Stimulated activated naive CD8-positive, alpha-beta T cell treated with anti-CD3 and anti-CD28 coated beads, Interleukin-15, Interleukin-2, amounts not matched to agents 100 U/mL and 50 U/mL, for 24 hours (primary cell): ENCODE data around the gene DCAF12L1.

Source experiments
- ATAC-seq: fragments of 150-1000 bp; cut with Tn5 transposase; one replicate; pipeline ENCODE4 v1.10.0; 2021
- DNase-seq: peaks from one replicate; pipeline ENCODE4 v3.0.0; 2021

The DCAF12L1 gene

DNA sequence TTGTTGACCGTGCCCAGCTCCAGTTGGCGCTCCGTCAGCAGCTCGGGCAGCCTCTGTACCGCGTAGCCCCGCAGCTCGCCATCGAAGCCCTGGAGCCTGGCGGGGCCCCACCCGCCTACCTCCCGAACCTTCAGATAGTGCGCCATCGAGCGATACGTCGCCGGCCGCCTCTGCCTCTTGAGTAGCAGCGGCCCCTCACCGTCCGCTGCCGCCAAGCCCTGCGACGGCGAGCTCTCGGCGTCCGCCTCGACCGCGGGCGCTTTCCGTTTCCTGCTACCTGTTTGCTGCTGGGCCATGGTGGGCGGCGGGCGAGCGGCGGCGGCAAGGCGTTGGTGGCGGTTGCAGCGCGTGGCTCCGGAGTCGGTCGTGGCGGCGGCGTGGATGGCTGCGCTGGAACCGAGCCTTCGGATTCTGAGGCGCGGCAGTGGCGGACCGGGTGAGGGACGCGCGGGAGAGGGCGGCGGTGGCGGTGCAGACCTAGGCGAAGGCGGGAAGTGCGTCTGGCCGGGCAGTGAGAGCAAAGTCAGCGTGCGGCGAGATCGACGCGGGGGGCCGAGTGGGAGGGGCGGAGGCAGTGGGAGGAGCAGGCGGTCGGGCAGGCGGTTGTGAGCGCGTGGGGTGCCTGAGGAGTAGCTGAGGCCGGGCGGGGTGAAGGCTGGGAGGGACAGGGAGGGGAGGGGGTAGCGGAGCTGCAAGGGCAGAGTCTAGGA, at the start of gene DCAF12L1:
DCAF12L1 (minus strand) TSS at position 502 of the 710 bp plus-strand sequence; CDS start at position 296, 206 bp downstream.
- no peak for ATAC-seq
- DNase-seq = no peak

DNA sequence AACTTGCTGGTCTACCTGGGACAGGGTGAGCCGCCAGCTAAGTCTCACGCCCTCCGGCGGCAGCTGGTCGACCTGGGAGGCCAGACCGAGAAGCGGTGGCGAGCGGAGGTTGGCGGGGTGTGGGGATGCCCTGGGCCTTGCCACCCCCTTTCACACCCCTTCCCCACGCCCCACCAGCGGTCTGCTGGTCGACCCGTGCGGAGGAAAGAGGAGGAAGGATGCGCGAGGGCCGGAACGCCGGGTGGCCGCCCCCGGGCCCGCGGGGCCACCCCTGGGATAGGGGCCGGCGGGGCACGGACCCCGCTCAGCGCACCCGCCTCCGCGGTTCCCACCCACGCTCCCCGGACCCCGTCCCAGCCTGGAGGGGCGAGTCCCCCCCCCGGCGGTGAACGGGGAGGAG, 28.3 kb upstream of the DCAF12L1 start:
- ATAC-seq = no peak
- no peak for DNase-seq

DNA sequence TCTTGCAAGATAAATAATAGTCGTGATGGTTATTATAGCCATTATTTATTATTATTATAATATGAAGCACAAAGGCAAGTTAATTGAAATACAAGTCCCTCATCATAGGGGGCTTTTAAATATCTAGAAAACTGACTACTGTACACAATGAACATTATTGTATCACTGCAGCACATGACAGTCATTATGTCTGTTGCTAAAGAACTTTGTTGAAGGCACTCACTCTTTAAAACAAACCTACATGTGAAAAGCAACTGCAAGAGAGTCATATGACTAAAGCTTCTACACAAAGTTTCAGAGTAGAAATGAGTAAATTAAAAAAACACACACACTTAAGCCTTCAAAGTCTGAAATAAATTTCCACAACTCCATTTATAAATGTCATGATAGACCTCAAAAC, 23.3 kb upstream of the DCAF12L1 start:
- DNase-seq (no peak), ATAC-seq (no peak)

DNA sequence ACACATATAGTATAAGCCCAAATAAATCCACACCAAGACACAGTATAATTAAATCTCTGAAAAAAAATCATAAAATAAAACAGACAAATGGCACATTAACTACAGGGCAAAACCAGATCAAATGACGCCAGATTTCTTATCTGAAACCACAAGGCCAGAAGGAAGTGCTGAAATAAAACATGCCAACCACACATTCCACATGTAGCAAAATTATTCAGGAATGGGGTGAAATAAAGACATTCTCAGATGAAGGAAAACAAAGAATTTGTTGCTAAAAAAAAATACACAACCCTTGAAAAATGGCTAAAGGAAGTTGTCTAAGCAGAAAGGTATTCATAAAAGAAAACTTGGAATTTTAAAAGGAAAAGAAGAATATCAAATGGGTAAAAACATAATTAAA, 4.5 kb upstream of the DCAF12L1 start:
- DNase-seq (no peak), ATAC-seq (no peak)

DNA sequence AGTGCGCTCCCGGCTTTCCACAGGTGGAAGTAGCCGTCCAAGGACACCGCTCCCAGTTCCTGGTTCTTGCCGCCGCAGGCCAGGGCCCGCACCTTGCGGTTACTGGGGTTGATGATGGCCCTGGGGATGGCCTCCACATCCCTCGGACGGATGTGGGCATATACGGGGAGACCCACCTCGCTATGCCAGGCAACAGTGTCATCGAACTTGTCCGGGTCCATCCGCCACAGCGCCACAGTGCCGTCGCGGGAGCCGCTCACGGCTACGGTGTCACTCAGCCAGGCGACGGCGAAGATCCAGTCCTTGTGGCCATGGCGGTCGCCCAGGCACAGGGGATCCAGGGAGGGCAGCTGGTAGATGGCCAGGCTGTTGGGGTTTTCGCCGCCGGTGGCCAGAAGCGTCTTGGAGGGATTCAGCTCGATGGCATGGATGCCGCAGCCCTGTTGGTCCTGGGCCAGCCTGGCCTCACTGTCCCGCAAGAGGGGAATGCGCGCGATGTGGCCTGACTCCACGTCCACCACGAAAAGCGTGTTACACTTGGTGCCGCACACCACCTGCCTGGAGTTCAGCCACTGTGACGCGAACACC, 795 bp downstream of the DCAF12L1 start:
- DNase-seq = no peak
- ATAC-seq = no peak

DNA sequence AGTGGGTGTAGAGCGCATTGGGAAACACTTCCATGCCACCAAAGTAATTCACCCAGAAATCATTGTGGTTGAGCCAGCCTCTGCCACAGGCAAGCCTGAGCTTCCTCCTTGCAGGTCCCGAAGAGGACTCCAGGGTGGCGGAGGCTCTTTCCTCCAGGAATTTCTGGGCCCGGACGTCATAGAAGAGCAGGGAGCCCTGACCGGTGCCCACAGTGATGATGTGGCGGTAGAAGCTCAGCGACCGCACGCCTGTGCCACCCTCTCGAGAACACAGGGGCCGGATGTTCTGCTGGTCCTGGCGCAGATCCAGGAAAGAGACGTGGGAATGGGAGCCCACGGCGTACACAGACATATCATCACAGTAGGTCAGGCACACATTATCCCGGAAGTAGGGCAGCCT, 1.3 kb downstream of the DCAF12L1 start:
- DNase-seq = no peak
- no peak for ATAC-seq

DNA sequence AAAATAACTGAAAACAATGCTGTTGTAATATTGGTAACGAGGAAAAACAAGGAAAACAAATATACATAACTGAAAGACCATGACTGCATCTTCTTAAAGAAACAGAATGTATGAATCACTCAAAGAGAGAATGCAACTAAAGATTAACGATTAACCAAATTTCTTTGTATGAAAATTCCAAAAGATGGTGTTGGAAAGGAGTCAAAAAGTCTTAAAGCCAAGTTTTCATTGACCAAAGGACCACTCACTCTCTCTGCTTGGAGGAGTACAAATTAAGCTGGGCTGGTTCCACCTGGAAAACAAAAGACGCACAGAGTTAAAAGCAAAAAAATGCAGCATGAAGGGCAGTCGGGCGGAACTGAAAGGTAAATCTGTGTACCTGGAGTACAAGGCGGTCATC, 1.8 kb downstream of the DCAF12L1 start:
- no peak for DNase-seq
- no peak for ATAC-seq

DNA sequence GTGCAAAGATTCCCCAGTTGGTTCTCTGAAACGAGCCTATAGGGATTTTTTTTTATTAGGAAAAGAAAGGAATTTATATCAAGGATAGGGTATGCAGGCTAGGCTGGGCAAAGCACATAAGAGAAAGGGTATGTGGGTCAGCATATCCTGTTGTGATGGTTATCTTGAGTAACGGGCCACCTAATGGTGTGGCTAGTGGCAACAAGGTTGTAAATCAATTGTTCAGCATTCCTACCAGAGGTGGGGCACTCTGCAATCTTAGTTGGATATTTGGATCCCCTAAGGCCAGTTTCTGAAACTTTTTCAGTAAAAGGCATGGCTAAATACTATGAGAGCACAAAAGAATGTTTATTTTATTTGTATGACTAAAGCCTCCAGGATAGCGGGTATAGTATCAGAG, 42.7 kb downstream of the DCAF12L1 start:
- no peak for DNase-seq
- no peak for ATAC-seq
